ENCODE data around the gene RAMAC.
"Not testable (repeated sequence)": the region's sequence is repeated elsewhere in the genome, so short reads cannot be mapped to it uniquely, and the experiment has no call there.

The RAMAC gene

DNA sequence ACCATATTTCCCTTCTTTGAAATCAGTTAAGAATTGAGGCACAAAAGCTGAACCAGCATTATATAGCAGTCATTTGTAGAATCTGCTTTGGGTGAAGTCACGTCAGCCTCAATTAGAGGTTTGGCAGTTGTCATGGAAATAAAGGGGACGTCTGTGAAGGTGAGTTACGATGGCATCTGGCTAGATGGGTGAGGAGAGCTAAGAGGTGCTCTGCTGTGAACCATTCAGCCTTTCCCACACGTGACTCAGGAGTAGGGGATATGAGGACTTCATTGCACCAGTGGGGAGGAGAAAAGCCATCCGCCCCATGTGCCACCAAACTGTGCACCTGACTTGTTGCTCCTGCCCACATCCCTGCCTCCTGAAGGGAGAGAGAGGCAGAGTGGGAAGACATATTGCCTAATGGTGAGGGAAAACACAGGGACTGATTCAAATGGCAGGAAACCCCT is 28.2 kb downstream of the RAMAC start:
- DNase-seq (ENCODE audit: low spot score): no peak

DNA sequence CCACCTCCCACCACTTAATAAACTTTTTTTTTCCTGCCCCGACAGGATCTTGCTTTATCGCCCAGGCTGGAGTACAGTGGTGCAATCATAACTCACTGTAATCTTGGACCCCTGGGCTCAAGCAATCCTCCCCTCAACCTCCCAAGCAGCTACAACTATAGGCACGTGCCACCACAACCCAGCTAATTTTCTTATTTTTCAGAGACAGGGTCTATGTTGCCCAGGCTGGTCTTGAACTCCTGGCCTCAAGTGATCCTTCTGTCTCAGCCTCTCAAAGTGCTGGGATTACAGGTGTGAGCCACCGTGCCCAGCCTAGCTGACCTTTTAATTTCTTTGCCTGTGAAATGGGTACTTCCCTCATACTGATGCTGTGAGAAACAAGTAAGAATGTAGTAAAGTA is 29.4 kb downstream of the RAMAC start:
- no peak for DNase-seq (ENCODE audit: low spot score)

DNA sequence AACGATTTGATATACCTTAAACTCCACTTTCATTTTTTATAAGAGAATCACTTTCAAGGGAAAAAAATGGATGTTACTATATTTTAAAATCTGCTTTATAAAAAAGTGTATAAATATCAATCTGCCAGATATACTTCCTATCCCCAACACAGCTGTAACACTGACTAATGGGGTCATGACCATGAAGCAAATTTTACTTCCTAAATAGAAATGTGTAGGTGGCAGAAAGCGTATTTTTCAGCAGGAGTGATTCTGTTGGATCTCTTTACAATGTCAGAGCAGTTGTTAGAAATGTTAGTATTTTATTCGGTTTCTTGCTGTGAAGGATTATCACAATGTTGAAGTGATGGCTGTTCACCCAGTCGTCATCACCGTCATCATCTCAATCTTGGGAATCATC is 30.9 kb downstream of the RAMAC start:
- DNase-seq (ENCODE audit: low spot score): no peak

DNA sequence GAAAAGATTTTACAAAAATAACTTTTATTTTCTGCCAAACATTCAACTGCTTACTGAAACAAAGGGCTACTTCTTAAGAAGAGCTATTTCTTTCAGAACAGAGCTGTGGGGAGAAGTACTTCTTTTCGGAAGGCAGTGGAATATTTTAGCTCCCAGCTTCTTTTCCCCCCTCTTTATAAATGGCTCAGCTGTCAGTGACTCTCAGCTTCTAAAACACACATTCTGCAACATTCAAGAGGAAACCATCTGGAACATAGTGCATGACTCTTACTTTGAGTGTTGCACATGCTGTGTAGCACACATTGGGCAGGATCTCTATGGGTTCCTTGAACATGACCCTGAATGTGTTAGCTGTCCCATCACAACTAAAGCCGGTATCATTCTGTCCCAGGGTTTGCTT is 32.4 kb downstream of the RAMAC start:
- no peak for DNase-seq (ENCODE audit: low spot score)

DNA sequence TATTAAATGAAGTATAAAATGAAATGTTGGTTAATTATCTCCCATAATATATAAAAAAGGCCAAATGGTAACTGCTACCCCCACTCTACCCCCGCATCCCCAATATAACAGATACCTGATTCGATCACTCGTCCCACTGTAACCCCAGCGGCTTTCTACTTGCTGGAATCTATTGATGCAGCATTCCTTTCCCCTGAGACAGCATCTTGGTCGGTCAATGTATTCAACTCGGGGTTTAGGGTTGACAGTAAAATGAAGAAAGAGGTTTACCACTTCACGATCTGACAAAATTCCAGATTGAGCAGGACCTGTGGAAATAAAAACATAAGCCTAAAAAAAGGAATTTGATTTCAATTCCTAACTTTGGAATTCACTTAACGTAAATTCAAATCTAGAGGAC is 44.0 kb downstream of the RAMAC start:
- DNase-seq (ENCODE audit: low spot score): no peak

DNA sequence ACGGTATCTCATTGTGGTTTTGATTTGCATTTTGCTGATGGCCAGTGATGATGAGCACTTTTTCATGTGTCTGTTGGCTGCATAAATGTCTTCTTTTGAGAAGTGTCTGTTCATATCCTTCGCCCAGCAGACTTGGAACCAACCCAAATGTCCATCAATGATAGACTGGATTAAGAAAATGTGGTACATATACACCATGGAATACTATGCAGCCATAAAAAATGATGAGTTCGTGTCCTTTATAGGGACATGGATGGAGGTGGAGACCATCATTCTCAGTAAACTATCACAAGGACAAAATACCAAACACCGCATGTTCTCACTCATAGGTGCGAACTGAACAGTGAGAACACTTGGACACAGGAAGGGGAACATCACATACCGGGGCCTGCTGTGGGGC is 45.2 kb downstream of the RAMAC start:
- not testable (repeated sequence) for DNase-seq (ENCODE audit: low spot score)

DNA sequence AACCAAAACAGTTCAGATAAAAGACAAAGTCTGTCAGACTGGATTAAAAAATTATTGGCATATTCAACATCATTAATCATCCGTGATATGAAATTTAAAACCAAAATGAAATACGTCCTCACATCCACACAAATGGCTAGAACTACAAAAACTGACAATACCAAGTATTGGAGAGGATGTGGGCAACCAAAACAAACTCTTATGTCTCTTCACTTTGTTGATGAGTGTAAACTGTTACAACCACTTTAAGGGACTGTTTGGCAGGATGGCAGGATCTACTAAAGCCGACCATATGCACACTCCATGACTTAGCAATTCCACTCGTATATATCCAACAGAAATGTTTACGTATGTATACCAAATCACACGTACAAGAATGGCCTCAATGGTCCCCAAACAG is 50.2 kb downstream of the RAMAC start:
- no peak for DNase-seq (ENCODE audit: low spot score)

DNA sequence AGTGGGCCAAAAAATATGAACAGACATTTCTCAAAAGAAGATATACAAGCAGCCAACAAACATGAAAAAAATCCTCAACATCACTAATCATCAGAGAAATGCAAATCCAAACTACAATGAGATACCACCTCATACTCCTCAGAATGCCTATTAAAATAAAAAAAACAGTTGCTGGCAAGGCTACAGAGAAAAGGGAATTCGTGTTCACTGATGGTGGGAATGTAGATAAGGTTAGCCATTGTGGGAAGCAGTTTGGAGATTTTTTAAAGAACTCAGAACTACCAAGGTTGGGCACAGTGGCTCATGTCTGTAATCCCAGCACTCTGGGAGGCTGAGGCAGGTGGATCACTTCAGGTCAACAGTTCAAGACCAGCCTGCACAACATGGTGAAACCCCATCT is 53.2 kb downstream of the RAMAC start:
- DNase-seq (ENCODE audit: low spot score): no peak
